HuH-7 (cell line): ENCODE data around the gene OLFML2A.

Experiments
- DNase-seq: peaks from one replicate; pipeline ENCODE4 v3.0.0; 2011; ENCODE audit warnings: low spot score

OLFML2A gene

GRCh38 chr9:124797343-124798103, 20.6 kb downstream of the OLFML2A start:
- no peak for DNase-seq

GRCh38 chr9:124799274-124800006, 22.5 kb downstream of the OLFML2A start:
- DNase-seq, result no peak

- no peak for DNase-seq
These were observed 23.6 kb downstream of the OLFML2A start for GRCh38 chr9:124800306-124801259.

- no peak for DNase-seq
These were observed 24.4 kb downstream of the OLFML2A start for GRCh38 chr9:124801356-124801755.

- no peak for DNase-seq
These were observed 25.5 kb downstream of the OLFML2A start for GRCh38 chr9:124802426-124802825.

- DNase-seq, result no peak
These were observed 27.0 kb downstream of the OLFML2A start for GRCh38 chr9:124803911-124804310.

GRCh38 chr9:124805186-124805585, 28.3 kb downstream of the OLFML2A start:
- DNase-seq, result no peak

GRCh38 chr9:124808246-124808956, 31.5 kb downstream of the OLFML2A start:
- DNase-seq, result no peak

GRCh38 chr9:124809211-124809610, 32.3 kb downstream of the OLFML2A start:
- no peak for DNase-seq

- no peak for DNase-seq
These were observed 33.0 kb downstream of the OLFML2A start for GRCh38 chr9:124809741-124810500.

GRCh38 chr9:124810663-124811355, 33.9 kb downstream of the OLFML2A start:
- DNase-seq, result peak; percentile 66

- no peak for DNase-seq
These were observed 35.5 kb downstream of the OLFML2A start for GRCh38 chr9:124812441-124812876.

- no peak for DNase-seq
These were observed 36.1 kb downstream of the OLFML2A start for GRCh38 chr9:124813041-124813440.

GRCh38 chr9:124813501-124814163, 36.7 kb downstream of the OLFML2A start:
- DNase-seq, result no peak

- DNase-seq, result no peak
These were observed 37.2 kb downstream of the OLFML2A start for GRCh38 chr9:124814164-124814535.

- DNase-seq, result no peak
These were observed 38.7 kb downstream of the OLFML2A start for GRCh38 chr9:124815601-124816000.

GRCh38 chr9:124818431-124819281, 41.7 kb downstream of the OLFML2A start:
- DNase-seq, result peak; percentile 44

GRCh38 chr9:124820698-124821623, 44.0 kb downstream of the OLFML2A start:
- DNase-seq, result no peak
